ENCODE data around the gene QRFPR. TPM values are rescaled to one million over a fixed set of nuclear protein-coding genes. Genes with fewer than 3 reads are reported as not detected.

QRFPR gene
- polyA plus RNA-seq, 1 donor (not counting 4 experiments of a cell fraction or from before 2014, with no cell fraction given): 0.38 TPM

DNA sequence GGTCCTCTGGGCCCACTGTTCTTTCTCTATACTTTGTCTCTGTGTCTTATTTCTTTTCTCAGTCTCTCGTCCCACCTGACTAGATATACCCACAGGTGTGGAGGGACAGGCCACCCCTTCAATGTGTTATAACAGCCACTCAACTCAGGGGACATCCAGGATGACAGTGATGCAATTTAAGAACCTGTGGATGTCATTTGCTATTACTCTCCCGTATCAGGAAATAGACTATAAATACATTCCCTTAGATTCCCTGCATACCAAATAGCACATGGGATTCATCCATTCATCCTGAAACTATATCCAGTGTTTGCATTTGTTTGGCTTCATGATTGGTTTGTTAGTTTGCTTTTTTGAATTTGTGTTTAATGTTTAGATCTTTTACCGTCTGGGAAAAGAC is 16.6 kb upstream of the QRFPR start:
- Histone ChIP-seq H3K4me3 (ENCODE audit: control insufficient read depth in 2 of 3, extremely low read depth in 1 of 3, insufficient read depth in 2 of 3, low read depth in 1 of 3, low read length in 3 of 3) (no peak overlapping the region), H3K79me2 (ENCODE audit: control insufficient read depth, insufficient read depth, low read length) (no peaks in the 10 kb centered on the region), H3K36me3 (ENCODE audit: control insufficient read depth in 2 of 2, extremely low read depth in 1 of 2, insufficient read depth in 2 of 2, low read length in 2 of 2) (no peaks in the 10 kb centered on the region), H2AFZ (ENCODE audit: control insufficient read depth, low read length) (no peak overlapping the region), H3K9me3 (ENCODE audit: control insufficient read depth, low read depth, low read length) (no peaks in the 10 kb centered on the region), H3K4me2 (ENCODE audit: control insufficient read depth, extremely low read depth, insufficient read depth, low read depth, low read length) (no peak overlapping the region), H3K27ac (ENCODE audit: control insufficient read depth, insufficient read depth, low read length) (no peak overlapping the region), H3K9me1 (ENCODE audit: control insufficient read depth, extremely low read depth, insufficient read depth, low read length) (no peaks in the 10 kb centered on the region), H3K9ac (ENCODE audit: control insufficient read depth, extremely low read depth, insufficient read depth, low read length) (no peak overlapping the region), H3K4me1 (ENCODE audit: control insufficient read depth, extremely low read depth, insufficient read depth, low read length) (no peaks in the 10 kb centered on the region), H3K27me3 (ENCODE audit: control insufficient read depth, extremely low read depth, insufficient read depth, low read length) (no peaks in the 10 kb centered on the region), H4K20me1 (ENCODE audit: control insufficient read depth, extremely low read depth, insufficient read depth, low read length) (no peaks in the 10 kb centered on the region)
- dilution Hi-C loops (cut with MboI; ENCODE audit: extremely low pct_ligation_motif_present, low sequenced_read_pairs): no loop called here
- DNase-seq (ENCODE audit: low read depth, low spot score): no peak
- TF ChIP-seq EZH2 (IDR thresholded peaks at IDR 0.05; ENCODE audit: low read length): no peak
- TF ChIP-seq, protein P1, sequence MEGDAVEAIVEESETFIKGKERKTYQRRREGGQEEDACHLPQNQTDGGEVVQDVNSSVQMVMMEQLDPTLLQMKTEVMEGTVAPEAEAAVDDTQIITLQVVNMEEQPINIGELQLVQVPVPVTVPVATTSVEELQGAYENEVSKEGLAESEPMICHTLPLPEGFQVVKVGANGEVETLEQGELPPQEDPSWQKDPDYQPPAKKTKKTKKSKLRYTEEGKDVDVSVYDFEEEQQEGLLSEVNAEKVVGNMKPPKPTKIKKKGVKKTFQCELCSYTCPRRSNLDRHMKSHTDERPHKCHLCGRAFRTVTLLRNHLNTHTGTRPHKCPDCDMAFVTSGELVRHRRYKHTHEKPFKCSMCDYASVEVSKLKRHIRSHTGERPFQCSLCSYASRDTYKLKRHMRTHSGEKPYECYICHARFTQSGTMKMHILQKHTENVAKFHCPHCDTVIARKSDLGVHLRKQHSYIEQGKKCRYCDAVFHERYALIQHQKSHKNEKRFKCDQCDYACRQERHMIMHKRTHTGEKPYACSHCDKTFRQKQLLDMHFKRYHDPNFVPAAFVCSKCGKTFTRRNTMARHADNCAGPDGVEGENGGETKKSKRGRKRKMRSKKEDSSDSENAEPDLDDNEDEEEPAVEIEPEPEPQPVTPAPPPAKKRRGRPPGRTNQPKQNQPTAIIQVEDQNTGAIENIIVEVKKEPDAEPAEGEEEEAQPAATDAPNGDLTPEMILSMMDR (optimal IDR thresholded peaks at IDR 0.05 in 1 of 3, IDR thresholded peaks at IDR 0.05 in 1 of 3, conservative IDR thresholded peaks at IDR 0.05 in 1 of 3; ENCODE audit: extremely low read depth in 1 of 3, insufficient read depth in 2 of 3, low read length in 3 of 3): no peak
- no peak for FAIRE-seq

DNA sequence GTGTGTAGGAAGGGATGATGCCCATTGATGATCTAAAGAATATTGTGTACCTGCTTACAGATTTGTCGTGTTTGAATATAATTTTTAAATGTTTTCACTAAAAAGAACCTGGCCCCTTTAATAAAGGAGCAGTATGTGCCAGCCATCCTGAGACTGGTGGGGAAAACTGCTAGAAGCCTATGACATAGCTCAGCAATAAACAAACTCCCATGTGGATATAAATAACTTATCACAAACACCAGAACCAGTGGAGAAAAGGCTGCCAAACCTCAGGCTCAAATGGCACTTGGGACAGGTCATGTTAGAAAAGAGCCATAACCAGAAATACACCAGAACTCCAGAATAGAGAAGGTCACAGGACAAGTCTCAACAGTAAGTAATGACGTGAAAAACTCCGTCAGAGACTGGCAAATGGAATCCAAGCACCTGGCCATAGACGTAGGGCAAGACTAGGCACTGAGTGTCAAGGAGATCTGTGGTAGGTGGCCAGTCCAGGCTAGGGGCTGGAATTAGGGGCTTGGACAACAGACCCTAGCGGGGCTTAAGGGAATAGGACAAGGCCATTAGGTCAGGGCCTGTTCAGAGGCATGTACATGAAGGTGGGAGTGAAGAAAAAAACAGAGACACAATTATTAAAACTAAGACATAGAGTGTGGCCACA is 11.7 kb upstream of the QRFPR start:
- Histone ChIP-seq H3K9me3 (ENCODE audit: control insufficient read depth, low read depth, low read length) (no peaks in the 10 kb centered on the region), H3K79me2 (ENCODE audit: control insufficient read depth, insufficient read depth, low read length) (no peaks in the 10 kb centered on the region), H4K20me1 (ENCODE audit: control insufficient read depth, extremely low read depth, insufficient read depth, low read length) (no peaks in the 10 kb centered on the region), H3K27ac (ENCODE audit: control insufficient read depth, insufficient read depth, low read length) (no peak overlapping the region), H3K4me2 (ENCODE audit: control insufficient read depth, extremely low read depth, insufficient read depth, low read depth, low read length) (no peak overlapping the region), H3K4me3 (ENCODE audit: control insufficient read depth in 2 of 3, extremely low read depth in 1 of 3, insufficient read depth in 2 of 3, low read depth in 1 of 3, low read length in 3 of 3) (no peak overlapping the region), H3K9me1 (ENCODE audit: control insufficient read depth, extremely low read depth, insufficient read depth, low read length) (no peaks in the 10 kb centered on the region), H3K27me3 (ENCODE audit: control insufficient read depth, extremely low read depth, insufficient read depth, low read length) (no peaks in the 10 kb centered on the region), H3K4me1 (ENCODE audit: control insufficient read depth, extremely low read depth, insufficient read depth, low read length) (no peaks in the 10 kb centered on the region), H2AFZ (ENCODE audit: control insufficient read depth, low read length) (no peak overlapping the region), H3K9ac (ENCODE audit: control insufficient read depth, extremely low read depth, insufficient read depth, low read length) (no peak overlapping the region), H3K36me3 (ENCODE audit: control insufficient read depth in 2 of 2, extremely low read depth in 1 of 2, insufficient read depth in 2 of 2, low read length in 2 of 2) (no peaks in the 10 kb centered on the region)
- no peak for DNase-seq (ENCODE audit: low read depth, low spot score)
- no peak for FAIRE-seq
- dilution Hi-C loops (cut with MboI; ENCODE audit: extremely low pct_ligation_motif_present, low sequenced_read_pairs): no loop called here
- no peak for TF ChIP-seq EZH2 (IDR thresholded peaks at IDR 0.05; ENCODE audit: low read length)
- TF ChIP-seq, protein P1 (optimal IDR thresholded peaks at IDR 0.05 in 1 of 3, IDR thresholded peaks at IDR 0.05 in 1 of 3, conservative IDR thresholded peaks at IDR 0.05 in 1 of 3; ENCODE audit: extremely low read depth in 1 of 3, insufficient read depth in 2 of 3, low read length in 3 of 3): no peak
